Measurements from ENCODE around the gene NEURL3. TPM values are rescaled to one million over a fixed set of nuclear protein-coding genes. Genes with fewer than 3 reads are reported as not detected.

Gene NEURL3
- total and polyA plus RNA-seq, 10 donors: 0.32 to 1.2 (median 0.64) TPM; not detected in 2

DNA sequence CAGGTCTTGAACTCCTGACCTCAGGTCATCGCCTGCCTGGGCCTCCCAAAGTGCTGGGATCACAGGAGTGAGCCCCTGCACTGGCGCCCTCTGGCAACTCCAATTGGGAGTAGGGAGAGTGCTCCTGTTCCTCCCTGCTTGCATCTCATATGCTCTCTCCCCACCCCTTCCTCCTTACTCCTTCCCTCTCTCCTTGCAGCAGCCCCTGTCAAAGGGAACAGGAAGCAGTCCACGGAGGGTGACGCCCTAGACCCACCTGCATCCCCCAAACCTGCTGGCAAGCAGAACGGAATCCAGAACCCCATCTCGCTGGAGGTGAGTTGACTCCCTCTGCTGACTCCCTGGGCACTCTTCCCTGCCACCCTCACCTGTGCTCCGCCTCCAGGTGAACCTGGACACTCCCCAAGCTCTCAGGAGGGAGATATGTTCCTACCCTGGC, 42.1 kb upstream of the NEURL3 start:
- DNase-seq: peak; percentile 51
- intact Hi-C loops (cut with DNase I; ENCODE audit: low total_unique reads): no loop called here
- no peak for TF ChIP-seq POLR2A (IDR thresholded peaks at IDR 0.05)
- peak in 1 of 3 donors; percentile 16 for TF ChIP-seq POLR2AphosphoS5 (IDR thresholded peaks at IDR 0.05)
- Histone ChIP-seq H3K36me3 (peaks cover 0 to 100% (median 57%) of the 10 kb centered on the region in 6 donors), H3K4me1 (peaks cover 0 to 53% (median 20%) of the 10 kb centered on the region in 6 donors), H3K9me3 (no peaks in the 10 kb centered on the region), H3K4me3 (no peak overlapping the region), H3K27ac (no peak overlapping the region), H3K27me3 (replicated peaks in 1 of 7) (no peaks in the 10 kb centered on the region)
- WGBS, 5 donors: 86 to 93% (median 88%) methylated on average over 7 of the region's 7 CpGs

DNA sequence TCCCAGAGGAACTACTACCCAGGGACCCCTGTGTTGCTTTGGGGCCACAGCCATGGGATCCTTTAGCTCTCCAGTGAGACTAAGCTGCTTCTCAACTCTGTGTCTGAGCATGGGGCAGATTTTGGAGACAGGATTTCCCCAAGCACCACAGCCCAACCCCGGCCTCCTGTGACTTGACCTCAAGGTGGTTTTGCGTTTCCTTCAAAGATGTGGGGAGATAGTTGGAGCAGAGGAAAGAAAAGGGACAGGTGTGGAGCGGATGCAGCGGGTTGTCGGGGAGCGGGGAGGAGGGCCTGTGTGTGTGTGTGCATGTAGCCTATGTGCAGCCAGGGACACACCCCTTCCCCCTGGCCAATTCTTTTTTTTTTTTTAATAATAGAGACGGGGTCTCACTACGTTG, 41.6 kb upstream of the NEURL3 start:
- Histone ChIP-seq H3K36me3 (peaks cover 0 to 100% (median 53%) of the 10 kb centered on the region in 6 donors), H3K27ac (peak overlapping the region in 1 of 8 donors; percentile 12), H3K9me3 (no peaks in the 10 kb centered on the region), H3K27me3 (replicated peaks in 1 of 7) (no peaks in the 10 kb centered on the region), H3K4me3 (no peak overlapping the region), H3K4me1 (peaks cover 1 to 57% (median 21%) of the 10 kb centered on the region in 6 donors)
- TF ChIP-seq POLR2AphosphoS5 (IDR thresholded peaks at IDR 0.05) (no peak), POLR2A (IDR thresholded peaks at IDR 0.05) (no peak)
- peak; percentile 56 for DNase-seq
- intact Hi-C loops (cut with DNase I; ENCODE audit: low total_unique reads): no loop called here
- WGBS, 5 donors: 63 to 74% (median 69%) methylated on average over 8 of the region's 8 CpGs

DNA sequence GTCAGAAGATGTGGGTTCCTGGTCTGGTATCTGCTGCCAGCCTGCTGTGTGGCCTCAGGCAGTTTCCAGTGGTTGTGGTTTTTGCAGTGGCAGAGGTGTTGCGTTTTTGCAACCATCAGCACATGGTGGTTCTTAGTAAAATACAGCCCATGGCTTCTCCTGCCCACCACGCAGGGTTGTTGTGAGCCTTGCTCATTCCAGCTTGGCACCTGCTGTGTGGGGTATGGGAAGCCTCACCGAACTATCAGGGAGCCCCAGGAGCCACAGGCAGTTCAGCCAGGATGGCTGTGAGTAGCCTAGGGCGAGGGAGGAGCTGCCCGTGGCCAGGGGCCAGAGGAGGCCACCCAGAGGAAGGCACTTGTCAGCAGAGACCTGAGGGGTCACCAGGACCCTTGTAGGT, 41.2 kb upstream of the NEURL3 start:
- DNase-seq: peak; percentile 61
- TF ChIP-seq POLR2A (IDR thresholded peaks at IDR 0.05): no peak
- TF ChIP-seq, protein P1, sequence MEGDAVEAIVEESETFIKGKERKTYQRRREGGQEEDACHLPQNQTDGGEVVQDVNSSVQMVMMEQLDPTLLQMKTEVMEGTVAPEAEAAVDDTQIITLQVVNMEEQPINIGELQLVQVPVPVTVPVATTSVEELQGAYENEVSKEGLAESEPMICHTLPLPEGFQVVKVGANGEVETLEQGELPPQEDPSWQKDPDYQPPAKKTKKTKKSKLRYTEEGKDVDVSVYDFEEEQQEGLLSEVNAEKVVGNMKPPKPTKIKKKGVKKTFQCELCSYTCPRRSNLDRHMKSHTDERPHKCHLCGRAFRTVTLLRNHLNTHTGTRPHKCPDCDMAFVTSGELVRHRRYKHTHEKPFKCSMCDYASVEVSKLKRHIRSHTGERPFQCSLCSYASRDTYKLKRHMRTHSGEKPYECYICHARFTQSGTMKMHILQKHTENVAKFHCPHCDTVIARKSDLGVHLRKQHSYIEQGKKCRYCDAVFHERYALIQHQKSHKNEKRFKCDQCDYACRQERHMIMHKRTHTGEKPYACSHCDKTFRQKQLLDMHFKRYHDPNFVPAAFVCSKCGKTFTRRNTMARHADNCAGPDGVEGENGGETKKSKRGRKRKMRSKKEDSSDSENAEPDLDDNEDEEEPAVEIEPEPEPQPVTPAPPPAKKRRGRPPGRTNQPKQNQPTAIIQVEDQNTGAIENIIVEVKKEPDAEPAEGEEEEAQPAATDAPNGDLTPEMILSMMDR (IDR thresholded peaks at IDR 0.05 in 8 of 11, conservative IDR thresholded peaks at IDR 0.05 in 3 of 11): no peak
- TF ChIP-seq POLR2AphosphoS5 (IDR thresholded peaks at IDR 0.05): peak; percentile 11 to 54 (median 12)
- no peak overlapping the region for H3K4me3 ChIP-seq
- intact Hi-C loops (cut with DNase I; ENCODE audit: low total_unique reads): no loop called here
- H3K9me3 ChIP-seq: no peaks in the 10 kb centered on the region
- 71 to 88% (median 81%) methylated on average over 5 of the region's 5 CpGs for WGBS, 5 donors
- H3K27me3 ChIP-seq (replicated peaks in 1 of 7): no peaks in the 10 kb centered on the region
- H3K27ac ChIP-seq: peak overlapping the region in 1 of 8 donors; percentile 12
- H3K4me1 ChIP-seq: peaks cover 2 to 62% (median 23%) of the 10 kb centered on the region in 6 donors
- H3K36me3 ChIP-seq: peaks cover 0 to 100% (median 48%) of the 10 kb centered on the region in 6 donors

DNA sequence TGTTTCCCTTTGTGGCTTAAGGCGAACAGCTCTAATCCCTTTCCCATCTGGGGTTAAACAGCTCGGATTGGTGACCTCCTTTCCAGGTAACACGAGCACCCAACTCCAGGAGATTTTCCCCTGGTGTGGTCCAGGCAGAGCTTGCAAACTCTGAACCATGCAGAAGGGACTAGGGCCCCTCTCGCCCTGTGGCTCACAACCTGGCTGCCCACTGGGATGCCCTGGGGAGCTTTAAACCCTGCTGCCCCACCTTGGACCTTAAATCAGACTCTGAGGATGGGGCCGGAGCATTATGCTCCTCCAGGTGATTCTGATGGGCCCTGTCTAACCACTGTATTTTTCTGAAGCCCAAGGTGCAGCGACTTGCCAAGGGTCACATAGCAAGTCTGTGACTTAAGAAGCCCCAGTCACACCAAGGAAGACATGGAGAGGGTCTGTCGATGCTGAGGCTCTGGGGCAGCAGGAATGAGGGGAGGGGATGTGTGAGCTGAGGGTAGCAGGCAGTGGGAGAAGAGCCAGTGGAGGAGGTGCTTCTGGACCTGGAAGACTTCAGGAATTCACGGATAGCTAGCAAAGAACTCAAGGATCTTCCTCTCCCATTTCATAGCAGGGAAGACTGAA, 37.3 kb upstream of the NEURL3 start:
- TF ChIP-seq POLR2A (IDR thresholded peaks at IDR 0.05) (no peak), POLR2AphosphoS5 (IDR thresholded peaks at IDR 0.05) (no peak)
- TF ChIP-seq, protein P1 (IDR thresholded peaks at IDR 0.05 in 8 of 11, conservative IDR thresholded peaks at IDR 0.05 in 3 of 11): no peak
- H3K36me3 ChIP-seq: peaks cover 0 to 74% (median 13%) of the 10 kb centered on the region in 6 donors
- intact Hi-C loops (cut with DNase I; ENCODE audit: low total_unique reads): no loop called here
- H3K27me3 ChIP-seq (replicated peaks in 1 of 7): no peaks in the 10 kb centered on the region
- H3K4me1 ChIP-seq: peaks cover 15 to 100% (median 57%) of the 10 kb centered on the region in 6 donors
- no peak overlapping the region for H3K4me3 ChIP-seq
- no peaks in the 10 kb centered on the region for H3K9me3 ChIP-seq
- peak; percentile 61 for DNase-seq
- WGBS, 5 donors: 90 to 96% (median 94%) methylated on average over 8 of the region's 8 CpGs
- no peak overlapping the region for H3K27ac ChIP-seq

DNA sequence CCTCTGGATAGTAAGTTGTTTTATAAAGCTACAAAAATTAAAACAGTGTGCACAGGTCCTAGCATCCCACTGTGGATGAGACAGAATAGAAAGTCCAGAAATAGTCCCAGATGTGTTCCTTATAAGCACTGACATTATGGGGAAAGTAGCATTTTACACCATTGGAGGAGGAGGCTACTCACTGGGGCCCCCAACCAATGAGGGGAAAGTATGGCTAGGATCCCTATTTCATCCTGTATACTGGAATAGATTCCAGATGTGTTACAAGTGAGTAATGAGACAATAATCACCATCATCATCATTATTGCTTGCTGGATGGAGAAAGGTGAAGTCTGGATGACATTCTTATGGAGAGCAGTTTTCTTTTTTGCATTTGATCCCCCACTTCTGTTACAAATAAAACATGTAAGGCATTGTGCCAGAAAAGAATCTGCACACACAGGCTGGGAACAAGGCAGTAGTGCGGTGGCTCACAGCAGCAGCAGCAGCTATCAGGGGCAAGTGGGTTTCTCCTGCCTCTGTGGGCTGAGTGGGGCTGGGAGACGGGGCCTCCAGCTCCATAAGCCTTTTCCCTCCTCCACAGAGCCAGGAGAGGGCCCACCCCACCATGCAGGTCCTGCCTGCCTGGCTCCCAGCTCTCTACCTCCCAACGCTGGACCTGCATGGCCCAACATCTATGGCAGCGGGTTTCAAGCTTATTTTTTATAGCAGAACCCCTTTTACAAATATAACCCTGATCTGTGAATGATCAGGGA, 36.4 kb upstream of the NEURL3 start:
- TF ChIP-seq, protein P1 (IDR thresholded peaks at IDR 0.05 in 8 of 11, conservative IDR thresholded peaks at IDR 0.05 in 3 of 11): no peak
- TF ChIP-seq POLR2AphosphoS5 (IDR thresholded peaks at IDR 0.05) (peak in 1 of 3 donors; percentile 34), POLR2A (IDR thresholded peaks at IDR 0.05) (no peak)
- DNase-seq: peak; percentile 62
- peaks cover 0 to 65% (median 8%) of the 10 kb centered on the region in 6 donors for H3K36me3 ChIP-seq
- peaks cover 15 to 93% (median 55%) of the 10 kb centered on the region in 6 donors for H3K4me1 ChIP-seq
- no peaks in the 10 kb centered on the region for H3K9me3 ChIP-seq
- no peak overlapping the region for H3K27ac ChIP-seq
- 90 to 95% (median 93%) methylated on average over 4 of the region's 4 CpGs for WGBS, 5 donors
- no peak overlapping the region for H3K4me3 ChIP-seq
- intact Hi-C loops (cut with DNase I; ENCODE audit: low total_unique reads): no loop called here
- no peaks in the 10 kb centered on the region for H3K27me3 ChIP-seq (replicated peaks in 1 of 7)
